ENCODE results near the gene SKI. TPM values are rescaled to one million over a fixed set of nuclear protein-coding genes. Genes with fewer than 3 reads are reported as not detected.
A peak's percentile ranks its signal among the peaks of the same experiment; 100 is the strongest.
"Not testable (repeated sequence)": the region's sequence is repeated elsewhere in the genome, so short reads cannot be mapped to it uniquely, and the experiment has no call there.

Gene SKI
- total RNA-seq, 1 donor from 2014 or later = 62.0 TPM

DNA sequence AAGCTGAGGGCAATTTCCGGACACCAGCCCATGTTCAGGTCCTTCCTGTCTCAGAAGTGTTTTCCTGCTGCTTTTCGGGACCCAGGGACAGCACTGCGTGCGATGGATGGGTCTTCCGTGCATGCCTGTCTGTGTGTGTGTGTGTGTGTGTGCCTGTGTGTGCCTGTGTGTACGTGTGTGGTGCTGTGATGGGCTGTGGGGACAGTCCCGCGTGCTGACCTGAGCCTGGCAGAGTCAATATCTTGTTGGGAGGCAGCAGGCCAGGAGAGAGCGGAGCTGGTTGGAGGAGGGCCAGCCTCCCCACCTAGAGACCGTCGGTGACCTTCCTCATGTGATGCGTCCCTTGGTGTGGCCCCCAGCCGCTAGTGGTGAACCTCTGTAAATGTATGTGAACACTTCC lies 13.7 kb downstream of the SKI start:
- Mint-ChIP-seq H3K27me3 (ENCODE audit: low read depth) (no peaks in the 10 kb centered on the region), H3K36me3 (ENCODE audit: low read depth) (peaks cover 5% of the 10 kb centered on the region), H3K4me1 (peaks cover 51% of the 10 kb centered on the region), H3K4me3 (peak overlapping the region; percentile 18), H3K9me3 (no peaks in the 10 kb centered on the region), H3K27ac (ENCODE audit: unreplicated experiment) (peak overlapping the region; percentile 94)
- DNase-seq (ENCODE audit: low read depth, low spot score) = no peak
- TF ChIP-seq, protein P1, sequence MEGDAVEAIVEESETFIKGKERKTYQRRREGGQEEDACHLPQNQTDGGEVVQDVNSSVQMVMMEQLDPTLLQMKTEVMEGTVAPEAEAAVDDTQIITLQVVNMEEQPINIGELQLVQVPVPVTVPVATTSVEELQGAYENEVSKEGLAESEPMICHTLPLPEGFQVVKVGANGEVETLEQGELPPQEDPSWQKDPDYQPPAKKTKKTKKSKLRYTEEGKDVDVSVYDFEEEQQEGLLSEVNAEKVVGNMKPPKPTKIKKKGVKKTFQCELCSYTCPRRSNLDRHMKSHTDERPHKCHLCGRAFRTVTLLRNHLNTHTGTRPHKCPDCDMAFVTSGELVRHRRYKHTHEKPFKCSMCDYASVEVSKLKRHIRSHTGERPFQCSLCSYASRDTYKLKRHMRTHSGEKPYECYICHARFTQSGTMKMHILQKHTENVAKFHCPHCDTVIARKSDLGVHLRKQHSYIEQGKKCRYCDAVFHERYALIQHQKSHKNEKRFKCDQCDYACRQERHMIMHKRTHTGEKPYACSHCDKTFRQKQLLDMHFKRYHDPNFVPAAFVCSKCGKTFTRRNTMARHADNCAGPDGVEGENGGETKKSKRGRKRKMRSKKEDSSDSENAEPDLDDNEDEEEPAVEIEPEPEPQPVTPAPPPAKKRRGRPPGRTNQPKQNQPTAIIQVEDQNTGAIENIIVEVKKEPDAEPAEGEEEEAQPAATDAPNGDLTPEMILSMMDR (conservative IDR thresholded peaks at IDR 0.05) = no peak

DNA sequence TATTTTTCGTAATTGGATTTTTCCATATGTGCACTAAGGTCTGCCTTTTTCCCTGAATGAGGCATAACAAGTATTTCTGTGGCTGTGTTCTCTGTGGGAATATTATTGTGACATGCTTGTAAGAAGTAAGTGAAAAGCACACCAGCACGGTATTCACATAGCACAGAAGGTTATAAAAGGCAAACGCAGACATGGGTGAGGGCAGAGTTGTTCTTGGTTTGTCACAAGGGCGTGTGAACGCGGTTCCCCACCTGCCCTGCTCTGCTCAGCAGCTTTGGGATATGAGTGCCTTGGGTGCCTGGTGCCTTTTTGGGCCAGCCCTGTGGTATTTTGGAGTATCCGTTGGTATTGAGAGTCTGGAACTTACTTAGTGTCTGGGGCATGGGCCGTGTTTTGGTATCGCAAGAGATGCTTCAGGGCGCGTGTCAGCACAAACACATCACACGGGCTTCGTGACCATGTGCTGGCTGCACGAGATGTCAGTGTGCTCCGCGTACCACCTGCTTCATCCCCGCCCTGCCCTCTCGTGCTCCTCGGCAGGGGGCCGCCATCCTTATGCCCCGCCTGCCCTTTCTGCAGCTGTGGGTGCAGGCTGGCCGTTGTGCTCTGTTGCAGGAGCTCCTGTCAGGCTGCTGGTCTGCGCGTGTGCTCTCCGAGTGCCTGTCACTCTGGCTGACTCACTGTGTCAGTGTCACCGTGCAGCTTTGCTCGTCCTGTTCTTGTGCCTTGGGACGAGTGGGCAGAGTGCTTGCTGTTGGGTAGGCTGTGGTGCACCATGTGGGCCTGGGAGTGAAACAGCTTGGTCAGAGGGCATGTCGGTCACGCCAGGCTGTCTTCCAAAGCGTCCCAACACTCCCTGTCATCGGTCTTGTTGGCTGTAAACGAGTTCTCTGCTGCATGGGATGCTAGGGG lies 15.0 kb downstream of the SKI start:
- Mint-ChIP-seq H3K4me1 (peaks cover 52% of the 10 kb centered on the region), H3K9me3 (no peaks in the 10 kb centered on the region), H3K27me3 (ENCODE audit: low read depth) (no peaks in the 10 kb centered on the region), H3K4me3 (peak overlapping the region; percentile 17), H3K27ac (ENCODE audit: unreplicated experiment) (no peak overlapping the region), H3K36me3 (ENCODE audit: low read depth) (peaks cover 5% of the 10 kb centered on the region)
- no peak for DNase-seq (ENCODE audit: low read depth, low spot score)
- TF ChIP-seq, protein P1 (conservative IDR thresholded peaks at IDR 0.05) = no peak

DNA sequence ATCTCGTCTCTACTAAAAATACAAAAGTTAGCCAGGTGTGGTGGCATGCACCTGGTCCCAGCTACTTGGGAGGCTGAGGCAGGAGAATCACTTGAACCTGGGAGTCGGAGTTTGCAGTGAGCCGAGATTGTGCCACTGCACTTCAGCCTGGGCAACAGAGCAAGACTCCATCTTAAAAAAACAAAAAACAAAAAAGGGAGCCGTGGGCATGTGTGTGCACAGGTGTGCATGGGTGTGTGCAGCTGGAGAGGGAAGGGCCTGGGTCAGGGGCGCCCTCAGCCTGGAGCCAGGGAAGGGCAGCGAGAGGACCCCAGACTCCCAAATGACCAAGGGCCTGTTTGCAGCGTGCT lies 18.9 kb downstream of the SKI start:
- H3K4me1 Mint-ChIP-seq = peaks cover 64% of the 10 kb centered on the region

DNA sequence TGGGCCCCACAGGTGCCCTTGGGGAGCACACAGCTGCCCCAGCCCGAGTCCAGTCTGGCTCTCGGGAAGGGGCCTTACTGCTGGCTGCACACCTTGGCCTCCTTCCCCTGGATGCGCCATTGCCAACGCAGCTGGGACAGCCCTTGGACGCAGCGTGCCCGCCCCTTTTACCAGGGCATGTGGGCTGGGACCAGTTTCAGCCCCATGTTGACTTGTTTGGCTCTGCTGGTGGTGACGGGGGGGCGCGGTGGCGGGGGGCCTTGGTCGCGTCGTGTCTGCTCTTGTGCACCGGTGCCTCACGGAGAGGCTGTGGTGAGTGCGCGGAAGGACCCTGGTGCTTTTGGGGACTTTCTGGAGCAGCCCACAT lies 19.6 kb downstream of the SKI start:
- DNase-seq (ENCODE audit: low read depth, low spot score) = no peak
- H3K27ac Mint-ChIP-seq (ENCODE audit: unreplicated experiment) = peak overlapping the region; percentile 95
- H3K4me3 Mint-ChIP-seq = peak overlapping the region; percentile 85
- peaks cover 4% of the 10 kb centered on the region for H3K36me3 Mint-ChIP-seq (ENCODE audit: low read depth)
- H3K4me1 Mint-ChIP-seq = peaks cover 61% of the 10 kb centered on the region
- TF ChIP-seq, protein P1 (conservative IDR thresholded peaks at IDR 0.05) = no peak
- H3K27me3 Mint-ChIP-seq (ENCODE audit: low read depth) = no peaks in the 10 kb centered on the region
- H3K9me3 Mint-ChIP-seq = no peaks in the 10 kb centered on the region

More for the DNA sequence above, 18.9 kb downstream of the SKI start:
- H3K27me3 Mint-ChIP-seq (ENCODE audit: low read depth); H3K4me3 Mint-ChIP-seq; H3K9me3 Mint-ChIP-seq; DNase-seq (ENCODE audit: low read depth, low spot score); H3K27ac Mint-ChIP-seq (ENCODE audit: unreplicated experiment); H3K36me3 Mint-ChIP-seq (ENCODE audit: low read depth): not testable (repeated sequence)

DNA sequence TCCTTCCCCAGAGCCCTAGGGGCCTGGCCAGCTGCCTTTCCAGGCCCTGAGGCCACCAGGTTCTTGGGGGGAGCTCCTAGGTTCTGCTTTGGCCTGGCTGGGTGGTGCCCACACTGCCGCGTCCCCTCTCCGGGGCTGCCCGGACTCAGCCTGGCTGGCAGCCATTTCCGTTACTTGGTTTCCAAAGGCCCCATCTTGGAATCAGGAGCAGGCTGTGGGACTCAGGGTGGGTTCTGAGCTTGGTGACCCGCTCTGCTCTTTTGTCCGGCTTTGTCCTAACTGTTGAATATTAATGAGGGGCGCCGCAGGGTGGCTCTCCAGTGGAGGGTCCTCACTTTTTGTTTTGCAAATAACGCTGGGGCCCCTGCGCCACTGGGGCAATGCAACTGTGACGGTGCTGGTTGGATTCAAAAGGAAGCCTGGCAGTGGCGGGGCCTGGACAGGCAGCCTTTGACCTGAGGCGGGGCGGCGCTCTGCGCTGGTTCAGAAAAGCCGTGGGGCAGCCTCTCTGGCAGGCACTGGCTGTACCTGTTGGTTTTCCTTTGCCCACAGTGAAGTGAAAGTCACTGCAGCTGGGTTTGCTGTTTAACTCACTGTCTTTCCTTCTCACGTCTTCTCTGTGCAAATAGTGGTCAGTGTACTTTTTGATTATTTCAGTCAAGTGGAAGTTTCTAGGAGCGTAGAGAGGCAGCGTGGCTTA lies 20.2 kb downstream of the SKI start:
- Mint-ChIP-seq H3K9me3 (no peaks in the 10 kb centered on the region), H3K4me3 (peak overlapping the region; percentile 85), H3K36me3 (ENCODE audit: low read depth) (peaks cover 4% of the 10 kb centered on the region), H3K27ac (ENCODE audit: unreplicated experiment) (peak overlapping the region; percentile 95), H3K27me3 (ENCODE audit: low read depth) (no peaks in the 10 kb centered on the region), H3K4me1 (peaks cover 58% of the 10 kb centered on the region)
- TF ChIP-seq, protein P1 (conservative IDR thresholded peaks at IDR 0.05) = no peak
- peak; percentile 67 for DNase-seq (ENCODE audit: low read depth, low spot score)

Measured in neural crest cell (in vitro differentiated cells).